ENCODE results near the gene NT5C3A. TPM values are rescaled to one million over a fixed set of nuclear protein-coding genes. Genes with fewer than 3 reads are reported as not detected.
"Not testable (repeated sequence)": the region's sequence is repeated elsewhere in the genome, so short reads cannot be mapped to it uniquely, and the experiment has no call there.

NT5C3A gene
- total RNA-seq, 1 donor from 2014 or later: 14.5 TPM

GRCh38 chr7:32998361-32999171 is 64.0 kb downstream of the NT5C3A start:
- Mint-ChIP-seq H3K4me1 (ENCODE audit: low read depth) (peaks cover 17% of the 10 kb centered on the region), H3K27ac (ENCODE audit: unreplicated experiment) (peak overlapping the region; percentile 87), H3K4me3 (ENCODE audit: unreplicated experiment) (peak overlapping the region; percentile 28)
- not testable (repeated sequence) for H3K9me3 Mint-ChIP-seq (ENCODE audit: low read depth); H3K36me3 Mint-ChIP-seq (ENCODE audit: low read depth); H3K27me3 Mint-ChIP-seq (ENCODE audit: low read depth); DNase-seq (ENCODE audit: low spot score)
- peak; percentile 17 for TF ChIP-seq CTCF (IDR thresholded peaks at IDR 0.05)

GRCh38 chr7:32997956-32998355 is 64.6 kb downstream of the NT5C3A start:
- not testable (repeated sequence) for DNase-seq (ENCODE audit: low spot score); H3K36me3 Mint-ChIP-seq (ENCODE audit: low read depth); H3K27me3 Mint-ChIP-seq (ENCODE audit: low read depth); H3K4me3 Mint-ChIP-seq (ENCODE audit: unreplicated experiment); H3K9me3 Mint-ChIP-seq (ENCODE audit: low read depth)
- Mint-ChIP-seq H3K27ac (ENCODE audit: unreplicated experiment) (peak overlapping the region; percentile 87), H3K4me1 (ENCODE audit: low read depth) (peaks cover 17% of the 10 kb centered on the region)

DNA sequence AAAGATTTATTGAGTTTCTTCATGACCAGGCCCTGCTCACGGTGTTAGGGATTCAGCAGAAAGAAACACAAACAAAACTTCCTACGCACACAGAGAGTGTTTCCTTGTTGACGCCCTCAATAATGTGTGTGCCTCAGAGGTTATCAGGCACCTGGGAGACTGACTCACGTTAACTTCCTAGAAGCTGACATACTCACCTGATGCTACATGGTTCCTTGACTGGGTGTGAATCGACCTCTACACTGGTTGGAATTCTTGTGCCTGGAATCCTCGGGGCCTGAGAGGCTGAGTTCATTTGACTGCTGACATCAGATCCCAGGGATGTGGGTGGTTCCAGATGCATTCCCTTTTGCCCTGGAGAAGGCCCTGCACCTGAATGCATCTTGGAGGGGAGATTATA is 69.8 kb downstream of the NT5C3A start:
- H3K27me3 Mint-ChIP-seq (ENCODE audit: low read depth); DNase-seq (ENCODE audit: low spot score); H3K27ac Mint-ChIP-seq (ENCODE audit: unreplicated experiment); H3K4me1 Mint-ChIP-seq (ENCODE audit: low read depth); H3K9me3 Mint-ChIP-seq (ENCODE audit: low read depth); H3K4me3 Mint-ChIP-seq (ENCODE audit: unreplicated experiment): not testable (repeated sequence)
- H3K36me3 Mint-ChIP-seq (ENCODE audit: low read depth): peaks cover 16% of the 10 kb centered on the region

DNA sequence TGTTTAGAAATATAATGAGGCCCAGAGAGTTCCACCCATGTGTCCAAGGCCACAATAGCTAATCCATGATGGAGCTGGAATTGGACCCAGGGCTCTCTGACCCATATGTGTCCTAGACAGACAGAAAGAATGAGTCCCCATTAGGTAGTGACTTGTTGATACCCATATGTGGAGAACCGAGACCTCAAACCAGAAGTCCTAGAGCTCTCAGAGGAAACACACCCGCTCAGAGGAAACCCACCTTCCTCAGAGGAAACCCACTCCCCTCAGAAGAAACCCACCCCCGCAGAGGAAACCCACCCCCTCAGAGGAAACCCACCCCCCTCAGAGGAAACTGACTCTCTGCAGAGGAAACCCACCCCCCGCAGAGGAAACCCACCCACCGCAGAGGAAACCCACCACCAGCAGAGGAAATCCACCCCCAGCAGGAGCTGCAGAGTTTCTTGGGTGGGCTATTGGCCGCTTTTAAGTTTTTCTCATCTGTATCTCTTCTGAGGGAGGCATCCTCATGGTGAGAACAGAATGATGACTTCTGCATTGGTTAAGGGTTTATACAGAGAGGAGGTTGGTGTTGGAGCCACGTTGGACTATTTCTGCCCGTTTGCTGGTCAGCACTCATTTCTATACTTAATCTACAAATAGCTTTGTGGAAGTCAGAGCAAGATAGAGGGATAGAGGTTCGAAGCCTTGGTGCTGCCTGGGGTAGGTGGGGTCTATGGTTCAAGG is 70.4 kb downstream of the NT5C3A start:
- not testable (repeated sequence) for H3K4me3 Mint-ChIP-seq (ENCODE audit: unreplicated experiment); H3K9me3 Mint-ChIP-seq (ENCODE audit: low read depth); DNase-seq (ENCODE audit: low spot score); H3K27ac Mint-ChIP-seq (ENCODE audit: unreplicated experiment); H3K4me1 Mint-ChIP-seq (ENCODE audit: low read depth); H3K27me3 Mint-ChIP-seq (ENCODE audit: low read depth)
- H3K36me3 Mint-ChIP-seq (ENCODE audit: low read depth): peaks cover 16% of the 10 kb centered on the region

GRCh38 chr7:32991068-32991585 is 71.4 kb downstream of the NT5C3A start:
- not testable (repeated sequence) for H3K27ac Mint-ChIP-seq (ENCODE audit: unreplicated experiment); H3K4me3 Mint-ChIP-seq (ENCODE audit: unreplicated experiment); H3K4me1 Mint-ChIP-seq (ENCODE audit: low read depth); DNase-seq (ENCODE audit: low spot score); H3K27me3 Mint-ChIP-seq (ENCODE audit: low read depth); H3K9me3 Mint-ChIP-seq (ENCODE audit: low read depth)
- peaks cover 16% of the 10 kb centered on the region for H3K36me3 Mint-ChIP-seq (ENCODE audit: low read depth)

- not testable (repeated sequence) for H3K9me3 Mint-ChIP-seq (ENCODE audit: low read depth); H3K4me3 Mint-ChIP-seq (ENCODE audit: unreplicated experiment); H3K27me3 Mint-ChIP-seq (ENCODE audit: low read depth); DNase-seq (ENCODE audit: low spot score); H3K4me1 Mint-ChIP-seq (ENCODE audit: low read depth); H3K27ac Mint-ChIP-seq (ENCODE audit: unreplicated experiment)
- peaks cover 16% of the 10 kb centered on the region for H3K36me3 Mint-ChIP-seq (ENCODE audit: low read depth)
These were observed 74.4 kb downstream of the NT5C3A start for GRCh38 chr7:32988148-32988547.

GRCh38 chr7:32979902-32980301 is 82.7 kb downstream of the NT5C3A start:
- H3K4me3 Mint-ChIP-seq (ENCODE audit: unreplicated experiment); H3K27me3 Mint-ChIP-seq (ENCODE audit: low read depth); H3K9me3 Mint-ChIP-seq (ENCODE audit: low read depth); DNase-seq (ENCODE audit: low spot score); H3K4me1 Mint-ChIP-seq (ENCODE audit: low read depth): not testable (repeated sequence)
- peaks cover 18% of the 10 kb centered on the region for H3K36me3 Mint-ChIP-seq (ENCODE audit: low read depth)
- peak overlapping the region; percentile 51 for H3K27ac Mint-ChIP-seq (ENCODE audit: unreplicated experiment)

- not testable (repeated sequence) for DNase-seq (ENCODE audit: low spot score); H3K4me3 Mint-ChIP-seq (ENCODE audit: unreplicated experiment); H3K4me1 Mint-ChIP-seq (ENCODE audit: low read depth); H3K9me3 Mint-ChIP-seq (ENCODE audit: low read depth); H3K27me3 Mint-ChIP-seq (ENCODE audit: low read depth)
- peaks cover 18% of the 10 kb centered on the region for H3K36me3 Mint-ChIP-seq (ENCODE audit: low read depth)
- peak overlapping the region; percentile 72 for H3K27ac Mint-ChIP-seq (ENCODE audit: unreplicated experiment)
These were observed 83.3 kb downstream of the NT5C3A start for GRCh38 chr7:32979246-32979645.

DNA sequence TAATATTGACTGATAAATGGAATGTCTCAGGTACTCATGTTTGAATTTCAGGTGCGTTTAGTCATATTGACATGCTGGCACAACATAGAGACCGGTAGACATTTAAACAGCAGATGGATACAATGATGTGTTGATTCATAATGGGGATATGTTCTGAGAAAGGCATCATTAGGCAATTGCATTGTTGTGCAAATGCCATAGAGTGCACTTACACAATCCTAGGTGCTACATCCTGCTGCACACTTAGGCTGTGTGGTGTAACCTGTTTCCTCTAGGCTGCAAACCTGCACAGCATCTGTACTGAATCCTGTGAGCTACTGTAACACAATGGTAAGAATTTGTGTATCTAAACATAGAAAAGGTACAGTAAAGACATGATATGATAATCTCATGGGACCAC is 85.4 kb downstream of the NT5C3A start:
- not testable (repeated sequence) for H3K4me3 Mint-ChIP-seq (ENCODE audit: unreplicated experiment); H3K27ac Mint-ChIP-seq (ENCODE audit: unreplicated experiment); H3K27me3 Mint-ChIP-seq (ENCODE audit: low read depth); DNase-seq (ENCODE audit: low spot score); H3K9me3 Mint-ChIP-seq (ENCODE audit: low read depth); H3K4me1 Mint-ChIP-seq (ENCODE audit: low read depth)
- H3K36me3 Mint-ChIP-seq (ENCODE audit: low read depth): peaks cover 16% of the 10 kb centered on the region

DNA sequence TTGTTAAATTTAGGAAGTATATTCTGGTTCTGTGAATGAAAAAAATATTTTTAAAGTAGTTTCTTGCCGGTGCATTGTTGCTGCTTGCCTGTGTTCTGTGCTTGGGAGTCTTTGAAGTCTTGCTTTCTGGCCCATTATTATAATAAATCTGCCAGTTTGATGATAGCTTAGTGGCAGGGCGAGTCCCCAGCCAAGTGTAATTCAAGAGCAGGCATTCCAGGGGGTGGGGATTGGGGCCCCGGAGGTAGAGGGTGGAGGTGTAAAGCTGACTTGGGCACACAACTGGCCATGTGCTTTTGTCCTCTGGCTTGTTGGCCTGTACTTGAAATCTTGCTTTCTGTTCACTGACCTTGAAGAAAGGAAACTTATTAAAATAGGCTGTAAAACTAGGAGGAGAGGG is 90.6 kb downstream of the NT5C3A start:
- not testable (repeated sequence) for H3K9me3 Mint-ChIP-seq (ENCODE audit: low read depth); H3K27me3 Mint-ChIP-seq (ENCODE audit: low read depth); H3K27ac Mint-ChIP-seq (ENCODE audit: unreplicated experiment); H3K4me1 Mint-ChIP-seq (ENCODE audit: low read depth); H3K36me3 Mint-ChIP-seq (ENCODE audit: low read depth); DNase-seq (ENCODE audit: low spot score); H3K4me3 Mint-ChIP-seq (ENCODE audit: unreplicated experiment)

- H3K4me1 Mint-ChIP-seq (ENCODE audit: low read depth): peaks cover 16% of the 10 kb centered on the region
- not testable (repeated sequence) for DNase-seq (ENCODE audit: low spot score); H3K9me3 Mint-ChIP-seq (ENCODE audit: low read depth); H3K27ac Mint-ChIP-seq (ENCODE audit: unreplicated experiment); H3K36me3 Mint-ChIP-seq (ENCODE audit: low read depth); H3K27me3 Mint-ChIP-seq (ENCODE audit: low read depth); H3K4me3 Mint-ChIP-seq (ENCODE audit: unreplicated experiment)
These were observed 95.4 kb downstream of the NT5C3A start for GRCh38 chr7:32967268-32967582.
